ENCODE measurements around the gene CDC42EP5.
A peak's percentile ranks its signal among the peaks of the same experiment; 100 is the strongest.

Gene CDC42EP5

GRCh38 chr19:54484451-54484850 is 11.4 kb upstream of the CDC42EP5 start:
- Histone ChIP-seq H3K4me3 (ENCODE audit: low read length) (no peak overlapping the region), H3K4me1 (ENCODE audit: control insufficient read depth, insufficient read depth, low read length) (no peaks in the 10 kb centered on the region), H3K9me3 (replicated peaks; ENCODE audit: low read length) (no peaks in the 10 kb centered on the region), H3K36me3 (ENCODE audit: insufficient read depth, low read length) (no peaks in the 10 kb centered on the region), H3K27me3 (ENCODE audit: control insufficient read depth, insufficient read depth, low read length) (no peaks in the 10 kb centered on the region), H3K4me2 (ENCODE audit: low read length) (no peak overlapping the region), H3K9ac (ENCODE audit: low read depth, low read length) (no peak overlapping the region)

GRCh38 chr19:54482889-54483288 is 9.8 kb upstream of the CDC42EP5 start:
- Histone ChIP-seq H3K9me3 (replicated peaks; ENCODE audit: low read length) (no peaks in the 10 kb centered on the region), H3K4me1 (ENCODE audit: control insufficient read depth, insufficient read depth, low read length) (no peaks in the 10 kb centered on the region), H3K36me3 (ENCODE audit: insufficient read depth, low read length) (no peaks in the 10 kb centered on the region), H3K9ac (ENCODE audit: low read depth, low read length) (no peak overlapping the region), H3K4me3 (ENCODE audit: low read length) (no peak overlapping the region), H3K4me2 (ENCODE audit: low read length) (no peak overlapping the region), H3K27me3 (ENCODE audit: control insufficient read depth, insufficient read depth, low read length) (peaks cover 2% of the 10 kb centered on the region)

- H3K27me3 ChIP-seq (ENCODE audit: control insufficient read depth, insufficient read depth, low read length): peaks cover 6% of the 10 kb centered on the region
- peak overlapping the region; percentile 25 for H3K4me2 ChIP-seq (ENCODE audit: low read length)
- H3K9ac ChIP-seq (ENCODE audit: low read depth, low read length): no peak overlapping the region
- no peaks in the 10 kb centered on the region for H3K4me1 ChIP-seq (ENCODE audit: control insufficient read depth, insufficient read depth, low read length)
- H3K36me3 ChIP-seq (ENCODE audit: insufficient read depth, low read length): no peaks in the 10 kb centered on the region
- no peaks in the 10 kb centered on the region for H3K9me3 ChIP-seq (replicated peaks; ENCODE audit: low read length)
- H3K4me3 ChIP-seq (ENCODE audit: low read length): no peak overlapping the region
Measured at GRCh38 chr19:54481326-54481930, 8.3 kb upstream of the CDC42EP5 start.

- Histone ChIP-seq H3K4me2 (ENCODE audit: low read length) (no peak overlapping the region), H3K9ac (ENCODE audit: low read depth, low read length) (no peak overlapping the region), H3K9me3 (replicated peaks; ENCODE audit: low read length) (no peaks in the 10 kb centered on the region), H3K36me3 (ENCODE audit: insufficient read depth, low read length) (no peaks in the 10 kb centered on the region), H3K4me1 (ENCODE audit: control insufficient read depth, insufficient read depth, low read length) (no peaks in the 10 kb centered on the region), H3K27me3 (ENCODE audit: control insufficient read depth, insufficient read depth, low read length) (peaks cover 6% of the 10 kb centered on the region), H3K4me3 (ENCODE audit: low read length) (no peak overlapping the region)
Measured at GRCh38 chr19:54480051-54480450, 7.0 kb upstream of the CDC42EP5 start.

- Histone ChIP-seq H3K4me3 (ENCODE audit: low read length) (no peak overlapping the region), H3K9me3 (replicated peaks; ENCODE audit: low read length) (no peaks in the 10 kb centered on the region), H3K9ac (ENCODE audit: low read depth, low read length) (no peak overlapping the region), H3K4me2 (ENCODE audit: low read length) (no peak overlapping the region), H3K4me1 (ENCODE audit: control insufficient read depth, insufficient read depth, low read length) (peaks cover under 1% of the 10 kb centered on the region), H3K36me3 (ENCODE audit: insufficient read depth, low read length) (no peaks in the 10 kb centered on the region), H3K27me3 (ENCODE audit: control insufficient read depth, insufficient read depth, low read length) (peaks cover 6% of the 10 kb centered on the region)
Measured at GRCh38 chr19:54478677-54479266, 5.7 kb upstream of the CDC42EP5 start.

GRCh38 chr19:54477650-54478049 is 4.6 kb upstream of the CDC42EP5 start:
- Histone ChIP-seq H3K27me3 (ENCODE audit: control insufficient read depth, insufficient read depth, low read length) (peaks cover 6% of the 10 kb centered on the region), H3K9me3 (replicated peaks; ENCODE audit: low read length) (no peaks in the 10 kb centered on the region), H3K9ac (ENCODE audit: low read depth, low read length) (no peak overlapping the region), H3K36me3 (ENCODE audit: insufficient read depth, low read length) (no peaks in the 10 kb centered on the region), H3K4me2 (ENCODE audit: low read length) (no peak overlapping the region), H3K4me1 (ENCODE audit: control insufficient read depth, insufficient read depth, low read length) (peaks cover 7% of the 10 kb centered on the region), H3K4me3 (ENCODE audit: low read length) (no peak overlapping the region)

GRCh38 chr19:54475706-54476105 is 2.6 kb upstream of the CDC42EP5 start:
- Histone ChIP-seq H3K4me3 (ENCODE audit: low read length) (no peak overlapping the region), H3K9ac (ENCODE audit: low read depth, low read length) (no peak overlapping the region), H3K4me2 (ENCODE audit: low read length) (no peak overlapping the region), H3K4me1 (ENCODE audit: control insufficient read depth, insufficient read depth, low read length) (peaks cover 16% of the 10 kb centered on the region), H3K27me3 (ENCODE audit: control insufficient read depth, insufficient read depth, low read length) (peaks cover 15% of the 10 kb centered on the region), H3K36me3 (ENCODE audit: insufficient read depth, low read length) (no peaks in the 10 kb centered on the region), H3K9me3 (replicated peaks; ENCODE audit: low read length) (no peaks in the 10 kb centered on the region)

- peaks cover 26% of the 10 kb centered on the region for H3K27me3 ChIP-seq (ENCODE audit: control insufficient read depth, insufficient read depth, low read length)
- no peak overlapping the region for H3K4me3 ChIP-seq (ENCODE audit: low read length)
- no peaks in the 10 kb centered on the region for H3K36me3 ChIP-seq (ENCODE audit: insufficient read depth, low read length)
- peak overlapping the region; percentile 87 for H3K4me2 ChIP-seq (ENCODE audit: low read length)
- H3K9ac ChIP-seq (ENCODE audit: low read depth, low read length): no peak overlapping the region
- H3K9me3 ChIP-seq (replicated peaks; ENCODE audit: low read length): no peaks in the 10 kb centered on the region
- peaks cover 16% of the 10 kb centered on the region for H3K4me1 ChIP-seq (ENCODE audit: control insufficient read depth, insufficient read depth, low read length)
Measured at GRCh38 chr19:54473892-54474372, 836 bp upstream of the CDC42EP5 start.

GRCh38 chr19:54470991-54471782 is 1.9 kb downstream of the CDC42EP5 start:
- Histone ChIP-seq H3K9ac (ENCODE audit: low read depth, low read length) (peak overlapping the region; percentile 51), H3K4me2 (ENCODE audit: low read length) (peak overlapping the region; percentile 83), H3K4me3 (ENCODE audit: low read length) (peak overlapping the region; percentile 61), H3K36me3 (ENCODE audit: insufficient read depth, low read length) (no peaks in the 10 kb centered on the region), H3K27me3 (ENCODE audit: control insufficient read depth, insufficient read depth, low read length) (peaks cover 20% of the 10 kb centered on the region), H3K9me3 (replicated peaks; ENCODE audit: low read length) (no peaks in the 10 kb centered on the region), H3K4me1 (ENCODE audit: control insufficient read depth, insufficient read depth, low read length) (peaks cover 16% of the 10 kb centered on the region)

- H3K27me3 ChIP-seq (ENCODE audit: control insufficient read depth, insufficient read depth, low read length): peaks cover 20% of the 10 kb centered on the region
- no peak overlapping the region for H3K9ac ChIP-seq (ENCODE audit: low read depth, low read length)
- peak overlapping the region; percentile 83 for H3K4me2 ChIP-seq (ENCODE audit: low read length)
- no peaks in the 10 kb centered on the region for H3K36me3 ChIP-seq (ENCODE audit: insufficient read depth, low read length)
- H3K4me1 ChIP-seq (ENCODE audit: control insufficient read depth, insufficient read depth, low read length): peaks cover 16% of the 10 kb centered on the region
- H3K4me3 ChIP-seq (ENCODE audit: low read length): no peak overlapping the region
- no peaks in the 10 kb centered on the region for H3K9me3 ChIP-seq (replicated peaks; ENCODE audit: low read length)
Measured at GRCh38 chr19:54470276-54470887, 2.7 kb downstream of the CDC42EP5 start.

- Histone ChIP-seq H3K9ac (ENCODE audit: low read depth, low read length) (no peak overlapping the region), H3K4me1 (ENCODE audit: control insufficient read depth, insufficient read depth, low read length) (peaks cover 21% of the 10 kb centered on the region), H3K36me3 (ENCODE audit: insufficient read depth, low read length) (no peaks in the 10 kb centered on the region), H3K9me3 (replicated peaks; ENCODE audit: low read length) (no peaks in the 10 kb centered on the region), H3K27me3 (ENCODE audit: control insufficient read depth, insufficient read depth, low read length) (peaks cover 20% of the 10 kb centered on the region), H3K4me2 (ENCODE audit: low read length) (no peak overlapping the region), H3K4me3 (ENCODE audit: low read length) (no peak overlapping the region)
Measured at GRCh38 chr19:54469496-54469934, 3.6 kb downstream of the CDC42EP5 start.
